Left forelimb (tissue), 1 donor: ENCODE results near the gene CPNE5.
"Not testable (repeated sequence)": the region's sequence is repeated elsewhere in the genome, so short reads cannot be mapped to it uniquely, and the experiment has no call there.

Source experiments
- DNase-seq: peaks from one replicate; pipeline ENCODE4 v3.0.0-alpha.2; 2018; ENCODE audit warnings: low spot score

The CPNE5 gene

DNA sequence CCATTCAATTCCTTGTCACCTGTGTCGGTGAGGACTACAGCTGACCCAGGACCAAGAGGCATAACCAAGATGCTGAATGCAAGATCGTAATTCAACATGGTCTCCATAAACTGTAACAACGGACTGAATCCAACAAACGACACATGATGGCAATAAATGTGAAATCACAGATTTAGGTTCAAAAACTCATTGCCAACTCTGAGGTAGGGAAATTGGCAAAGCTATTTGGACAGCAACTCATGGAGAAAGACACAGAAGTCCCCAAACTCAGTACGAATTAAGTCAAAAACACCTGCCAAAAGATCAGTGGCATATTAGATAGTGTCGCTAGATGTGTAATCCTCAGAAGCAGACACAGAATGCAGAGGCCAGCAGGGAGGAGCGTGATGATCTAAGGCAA, 25.0 kb downstream of the CPNE5 start:
- no peak for DNase-seq

DNA sequence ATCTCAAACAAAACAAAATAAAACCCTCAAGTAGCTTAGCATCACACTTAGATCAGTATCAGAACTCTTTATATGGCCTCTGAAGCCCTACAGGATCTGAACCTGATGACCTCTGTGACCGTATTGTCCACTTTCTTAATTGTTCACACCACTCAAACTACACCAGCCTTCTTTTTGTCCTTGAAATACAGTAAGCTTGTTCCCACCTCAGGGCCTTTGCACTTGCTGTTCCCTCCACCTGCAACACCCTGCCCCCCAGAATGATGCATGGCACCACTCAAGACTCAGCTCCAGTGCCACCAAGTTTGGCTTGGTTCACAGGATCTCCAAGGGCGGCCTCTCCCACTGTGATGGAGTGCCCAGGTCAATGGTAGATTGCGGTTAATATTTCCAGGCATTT, 25.7 kb downstream of the CPNE5 start:
- DNase-seq = no peak

DNA sequence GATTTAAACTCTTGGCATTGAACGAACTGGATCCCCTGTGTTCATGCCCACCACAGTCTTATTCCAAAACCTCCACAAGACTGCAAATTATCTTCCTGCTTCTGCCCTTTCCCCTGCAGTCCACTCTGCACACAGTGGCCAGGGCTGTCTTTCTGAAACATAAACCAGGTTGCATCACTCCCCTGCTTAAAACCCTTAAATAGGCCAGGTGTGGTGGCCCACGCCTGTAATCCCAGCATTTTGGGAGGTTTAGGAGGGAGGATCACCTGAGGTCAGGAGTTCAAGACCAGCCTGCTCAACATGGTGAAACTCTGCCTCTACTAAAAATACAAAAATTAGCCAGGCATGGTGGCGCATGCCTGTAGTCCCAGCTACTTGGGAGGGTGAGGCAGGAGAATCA, 26.2 kb downstream of the CPNE5 start:
- not testable (repeated sequence) for DNase-seq

DNA sequence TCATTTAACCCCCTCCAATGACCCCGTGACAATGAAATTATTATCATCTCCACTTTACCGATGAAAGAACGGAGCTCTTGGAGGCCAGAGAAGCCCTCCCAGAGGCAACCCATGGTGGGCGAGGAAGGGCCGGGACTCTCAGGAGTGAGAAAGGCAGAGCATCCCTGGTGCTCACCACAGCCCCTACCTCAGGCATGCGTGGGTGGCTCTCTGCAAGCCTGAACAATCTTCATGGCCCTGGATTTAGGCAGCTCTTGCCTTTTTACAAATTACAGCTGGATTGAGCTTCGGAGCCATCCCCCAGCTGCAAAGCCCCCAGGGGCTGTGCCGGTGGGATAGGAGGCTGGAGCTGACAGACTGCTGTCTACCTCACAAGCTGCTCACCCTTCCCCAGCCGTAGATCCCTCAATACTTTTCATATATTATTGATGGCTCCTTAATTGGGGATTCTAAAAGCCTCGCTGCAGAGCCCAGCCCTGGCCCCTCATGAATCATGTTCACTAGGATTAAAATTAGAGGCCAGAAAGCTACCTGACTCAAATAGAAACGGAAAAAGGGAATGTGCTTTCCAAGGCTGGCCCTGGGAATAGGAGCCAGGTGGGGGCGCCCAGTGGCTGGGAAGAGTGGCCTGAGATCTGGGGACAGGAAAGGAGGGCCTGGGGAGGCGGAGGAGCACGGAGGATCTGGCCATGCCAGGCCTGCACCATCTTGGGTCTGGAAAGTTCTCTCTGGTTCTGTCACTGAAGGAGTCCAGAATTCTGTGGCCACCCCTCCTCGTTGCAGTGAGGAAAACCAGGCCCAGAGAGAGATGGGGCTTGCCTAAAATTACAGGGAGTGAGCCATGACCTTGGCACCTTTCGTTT, 29.1 kb downstream of the CPNE5 start:
- DNase-seq = no peak

DNA sequence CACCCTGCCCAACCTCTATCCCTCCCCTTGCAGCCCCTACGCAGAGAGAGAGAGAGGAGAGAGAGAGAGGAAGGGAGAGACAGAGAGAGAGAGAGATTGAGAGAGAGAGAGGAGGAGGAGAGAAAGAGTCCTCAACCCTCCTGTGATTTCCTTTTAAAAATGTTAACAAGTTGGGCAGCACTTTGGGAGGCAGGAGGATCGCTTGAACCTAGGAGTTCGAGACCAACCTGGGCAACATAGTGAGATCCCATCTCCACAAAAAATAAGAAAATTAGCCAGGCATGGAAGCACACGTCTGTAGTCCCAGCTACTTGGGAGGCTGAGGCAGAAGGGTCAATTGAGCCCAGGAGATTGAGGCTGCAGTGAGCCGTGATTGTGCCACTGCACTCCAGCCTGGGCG, 30.1 kb downstream of the CPNE5 start:
- no peak for DNase-seq

DNA sequence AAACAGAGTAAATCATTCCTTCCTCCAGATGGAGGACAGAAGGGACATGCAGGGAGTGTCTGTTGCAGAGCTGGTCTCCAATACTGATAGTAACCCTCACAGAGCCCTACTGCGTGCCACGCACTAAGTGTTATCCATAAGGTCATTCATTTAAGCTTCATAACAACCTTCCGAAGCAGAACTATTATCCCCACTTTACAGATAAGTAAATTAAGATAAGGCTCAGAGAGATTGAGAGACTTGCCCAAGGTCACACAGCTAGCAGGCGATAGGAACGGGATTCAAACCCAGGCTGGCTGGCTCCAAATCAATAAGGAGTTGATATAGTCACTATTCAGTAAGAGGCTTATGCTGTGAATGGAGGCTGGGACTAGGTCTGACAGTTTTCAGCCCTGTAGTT, 30.6 kb downstream of the CPNE5 start:
- DNase-seq = no peak

DNA sequence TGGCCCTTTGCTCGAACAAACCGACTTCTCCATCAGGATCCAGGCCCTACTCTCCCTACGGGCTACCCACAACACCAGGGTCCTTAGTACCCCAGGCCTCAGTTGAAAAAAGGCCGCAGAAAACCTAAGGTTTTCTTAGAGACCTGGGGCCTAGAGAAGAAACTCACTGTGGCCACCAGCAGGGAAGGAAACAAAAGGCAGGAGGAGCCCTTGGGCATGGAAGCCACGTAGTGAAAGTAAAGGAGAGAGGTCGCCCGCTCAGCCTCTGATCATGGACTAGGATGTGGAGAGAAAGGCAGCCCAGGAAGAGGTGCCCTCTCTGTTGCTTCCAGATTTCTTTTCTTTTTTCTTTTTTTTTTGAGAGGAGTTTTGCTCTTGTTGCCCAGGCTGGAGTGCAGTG, 31.5 kb downstream of the CPNE5 start:
- no peak for DNase-seq

DNA sequence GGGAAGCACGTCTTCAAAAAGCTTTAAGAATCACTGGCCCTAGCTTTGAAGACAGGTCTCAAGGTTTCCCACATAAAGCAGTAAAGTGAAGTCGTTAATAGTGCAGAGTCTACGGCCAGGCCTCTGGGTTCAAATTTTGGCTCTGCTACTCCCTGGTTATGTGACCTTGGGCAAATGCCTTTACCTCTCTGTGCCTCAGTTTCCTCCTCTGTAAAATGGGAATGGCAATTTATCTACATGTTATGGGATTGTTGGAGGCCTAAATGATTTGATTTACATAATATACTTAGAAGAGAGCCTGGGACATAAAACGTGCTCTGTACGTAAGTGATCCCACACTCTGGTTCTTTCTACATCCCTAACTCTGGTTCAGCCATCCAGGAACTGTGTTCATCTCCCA, 32.1 kb downstream of the CPNE5 start:
- DNase-seq = no peak

DNA sequence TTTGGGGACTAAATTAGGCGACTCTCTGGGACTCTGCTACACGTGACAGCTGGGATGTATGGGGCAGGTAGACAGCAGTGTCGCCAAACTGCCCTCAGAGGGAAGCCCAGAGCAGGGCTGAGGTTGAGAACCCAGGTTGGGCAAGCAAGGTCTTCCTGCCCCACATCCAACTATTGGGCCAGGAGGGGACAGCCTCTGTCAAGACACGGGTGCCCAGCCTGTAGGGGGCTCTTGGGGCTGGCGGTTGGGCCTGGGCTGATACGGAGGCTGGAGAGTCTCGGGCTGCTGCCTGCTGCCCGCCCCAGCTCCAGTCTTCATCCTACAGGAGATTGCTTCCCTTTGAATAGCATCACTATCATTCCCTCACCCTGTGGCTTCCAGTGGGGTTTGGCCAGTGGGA, 33.3 kb downstream of the CPNE5 start:
- no peak for DNase-seq

DNA sequence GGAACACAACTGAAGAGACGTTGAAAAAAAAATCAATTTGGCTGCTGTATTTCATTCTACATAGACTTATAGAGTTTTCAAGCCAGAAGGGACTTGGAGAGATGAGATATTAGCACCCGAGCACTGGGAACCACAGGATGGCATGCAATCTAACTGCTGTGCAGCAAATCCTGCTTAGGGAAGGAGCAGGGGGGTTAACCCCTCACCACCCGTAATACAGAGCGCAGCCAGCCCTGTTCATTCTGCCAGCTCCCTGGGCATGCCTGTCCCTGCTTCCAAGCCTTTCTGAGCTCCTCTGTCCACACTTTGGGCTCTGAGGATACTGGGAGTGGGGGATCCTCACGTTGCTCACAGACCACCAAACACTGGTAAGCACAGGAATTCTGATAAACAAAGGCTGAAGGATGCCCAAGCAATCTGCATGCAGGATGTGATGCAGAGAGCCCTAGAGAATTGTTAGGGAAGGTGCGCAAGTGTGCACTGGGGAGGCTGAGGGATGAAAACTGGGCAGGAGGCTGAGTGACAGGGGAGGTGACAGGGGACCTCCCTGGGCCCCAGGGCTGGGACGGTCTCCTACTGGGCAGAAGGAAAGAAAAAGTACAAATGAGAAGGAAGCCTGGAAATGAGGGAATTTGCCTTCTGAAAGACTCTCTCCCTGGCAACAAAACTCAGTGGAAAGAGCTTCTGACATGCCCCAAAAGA, 34.0 kb downstream of the CPNE5 start:
- no peak for DNase-seq

DNA sequence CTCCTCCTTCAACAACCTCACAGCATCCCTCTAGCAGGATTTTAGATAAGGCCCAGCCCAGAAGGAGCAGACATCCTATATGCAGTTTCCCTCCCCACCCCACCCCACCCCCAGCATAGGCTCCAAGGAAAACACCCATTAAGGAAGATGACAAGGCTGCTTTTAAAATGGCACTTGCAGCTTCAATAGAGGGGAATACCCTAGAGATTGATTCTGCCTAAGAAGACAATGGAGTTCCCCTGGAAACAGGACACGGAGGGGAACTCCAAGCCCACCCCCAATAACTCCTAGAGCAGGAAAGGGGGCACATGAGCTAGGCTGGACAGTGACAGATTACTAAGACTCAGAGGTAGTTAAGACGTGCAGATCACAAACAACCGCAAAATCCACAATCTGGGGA, 34.7 kb downstream of the CPNE5 start:
- no peak for DNase-seq

DNA sequence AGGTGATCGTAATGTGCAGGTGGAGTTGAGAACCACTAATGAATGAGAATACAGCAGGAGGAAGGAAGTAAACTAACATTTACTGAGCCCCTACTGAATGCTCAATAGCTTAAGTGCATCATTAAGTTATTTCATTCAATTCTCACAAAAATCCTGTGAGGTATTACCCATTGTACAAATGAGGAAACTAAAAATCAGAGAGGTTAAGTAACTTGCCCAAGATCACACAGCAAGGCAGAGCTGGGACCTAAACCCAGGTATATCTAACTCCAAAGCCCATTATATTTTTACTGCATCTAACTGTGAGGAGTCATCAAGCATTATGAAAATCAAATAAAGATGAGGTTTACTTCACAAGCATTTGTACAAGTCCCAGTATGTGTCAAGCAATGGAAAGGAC, 35.3 kb downstream of the CPNE5 start:
- DNase-seq = no peak

DNA sequence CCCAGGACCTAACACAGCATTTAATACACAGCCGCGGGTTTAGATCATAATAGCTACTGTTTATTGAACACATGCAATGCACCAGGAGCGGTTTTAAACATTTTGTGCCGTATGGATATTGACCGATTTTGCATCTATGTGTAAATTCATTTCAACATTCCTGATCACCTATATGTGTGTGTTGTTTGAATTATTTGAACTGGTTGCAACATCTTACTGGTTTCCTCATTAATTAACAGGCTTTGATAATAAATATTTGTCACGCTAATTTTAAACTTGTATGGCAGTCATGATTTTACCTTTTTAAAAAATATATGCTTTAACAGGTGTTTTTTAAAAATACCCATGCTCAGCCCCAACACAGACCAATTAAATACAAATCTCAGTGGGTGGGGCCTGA, 35.8 kb downstream of the CPNE5 start:
- no peak for DNase-seq

DNA sequence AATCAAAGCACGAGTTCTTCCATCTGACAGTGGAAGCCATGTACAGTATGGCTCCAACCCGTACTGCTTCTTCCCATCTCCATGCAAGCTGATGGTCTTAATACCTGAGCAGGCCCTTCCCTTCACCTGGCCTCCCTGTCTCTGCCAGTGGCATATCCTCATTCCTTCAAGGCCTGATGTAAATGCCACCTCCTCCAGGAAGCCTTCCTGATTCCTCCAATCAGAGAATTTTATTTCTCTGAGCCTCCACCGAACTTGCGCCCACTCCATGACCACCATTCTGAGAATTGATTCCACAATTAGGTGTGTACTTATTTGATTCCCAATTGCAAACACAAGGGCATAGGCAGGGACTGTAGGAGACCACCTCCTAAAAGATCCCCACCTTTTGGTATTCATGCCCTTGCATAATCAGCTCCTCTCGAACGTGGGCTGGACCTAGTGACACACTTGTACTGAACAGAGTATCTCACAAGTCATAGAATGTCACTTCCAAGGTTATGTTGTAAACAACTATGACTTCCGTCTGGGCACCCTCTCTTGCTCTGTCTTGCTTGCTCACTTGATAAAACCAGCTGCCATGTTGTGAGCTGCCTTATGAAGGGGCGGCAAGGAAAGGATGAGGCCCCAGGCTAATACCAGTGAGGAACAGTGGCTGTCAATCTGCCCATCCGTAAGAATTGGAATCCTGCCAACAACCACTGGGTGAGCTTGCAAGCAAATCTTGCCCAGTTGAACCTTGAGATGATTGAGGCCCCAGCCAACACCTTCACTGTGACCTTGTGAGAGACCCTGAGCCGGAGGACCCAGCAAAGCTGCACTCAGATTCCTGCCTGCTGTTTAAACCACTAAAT, 38.8 kb downstream of the CPNE5 start:
- DNase-seq = no peak

DNA sequence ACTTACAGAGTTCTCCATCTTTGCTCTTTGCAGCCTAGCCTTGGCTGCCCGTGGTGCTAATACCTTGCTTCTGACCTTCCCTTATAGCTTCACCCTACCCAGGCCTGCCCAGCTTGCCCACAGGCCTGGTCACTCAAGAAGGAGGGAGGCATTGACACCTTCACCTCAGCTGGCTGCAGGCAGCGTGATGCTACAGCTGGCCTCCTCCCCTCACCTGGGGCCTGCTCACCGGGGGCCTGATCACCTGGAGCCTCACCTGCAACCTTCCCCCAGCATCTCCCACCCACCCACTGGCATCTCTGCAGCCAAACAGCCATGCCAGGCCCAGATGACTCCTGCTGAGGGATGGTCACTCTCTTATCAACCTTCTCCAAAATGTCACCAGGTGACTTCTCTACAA, 40.4 kb downstream of the CPNE5 start:
- no peak for DNase-seq

DNA sequence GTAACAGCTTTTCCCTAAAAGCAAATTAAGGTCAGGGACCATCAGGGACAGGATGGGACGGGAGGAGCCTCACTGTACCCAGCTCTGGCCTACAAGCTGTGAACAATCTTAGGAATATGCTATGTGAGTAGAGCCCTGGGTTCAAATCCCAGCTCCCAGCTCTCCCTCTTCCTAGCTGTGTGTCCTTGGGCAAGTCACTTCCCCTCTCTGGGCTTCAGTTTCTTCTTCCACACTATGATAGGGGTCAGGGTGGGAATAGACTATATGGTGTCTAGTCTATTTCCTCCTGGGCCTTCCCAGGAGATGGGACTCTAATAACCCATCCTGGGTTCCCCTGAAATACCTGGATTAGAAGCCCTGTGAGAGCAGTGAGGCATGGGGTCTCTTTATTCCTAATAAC, 41.6 kb downstream of the CPNE5 start:
- no peak for DNase-seq

DNA sequence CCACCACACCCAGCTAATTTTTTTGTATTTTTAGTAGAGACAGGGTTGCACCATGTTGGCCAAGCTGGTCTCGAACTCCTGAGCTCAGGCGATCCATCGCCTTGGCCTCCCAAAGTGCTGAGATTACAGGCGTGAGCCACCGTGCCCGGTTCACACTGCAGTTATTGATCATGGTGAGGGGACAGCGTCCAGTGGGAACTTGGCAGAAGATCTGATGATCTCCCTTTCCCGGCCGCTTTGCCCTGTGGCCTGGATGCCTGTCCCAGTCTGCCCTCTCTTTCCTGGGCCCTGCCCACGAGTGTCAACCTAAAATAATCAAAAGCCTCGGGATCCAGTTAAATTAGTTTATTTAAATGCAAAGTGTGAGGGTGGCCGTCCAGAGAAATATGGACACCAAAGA, 42.2 kb downstream of the CPNE5 start:
- no peak for DNase-seq

DNA sequence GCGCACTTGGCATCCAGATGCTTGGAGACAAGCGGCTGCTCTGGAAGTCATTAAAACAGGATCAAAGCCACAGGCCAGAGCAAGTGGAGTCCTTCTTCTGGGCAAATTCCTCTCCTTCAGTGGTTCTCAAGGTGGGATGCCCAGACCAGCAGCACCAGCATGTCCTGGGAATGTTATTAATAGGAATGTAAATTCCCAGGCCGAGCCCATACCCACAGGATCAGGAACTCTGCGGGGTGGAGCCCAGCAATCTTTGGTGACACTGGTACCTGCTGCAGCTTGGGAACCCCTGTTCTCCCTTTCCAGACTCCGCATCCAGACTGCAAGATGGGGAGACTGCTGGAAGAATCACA, 44.6 kb downstream of the CPNE5 start:
- no peak for DNase-seq

DNA sequence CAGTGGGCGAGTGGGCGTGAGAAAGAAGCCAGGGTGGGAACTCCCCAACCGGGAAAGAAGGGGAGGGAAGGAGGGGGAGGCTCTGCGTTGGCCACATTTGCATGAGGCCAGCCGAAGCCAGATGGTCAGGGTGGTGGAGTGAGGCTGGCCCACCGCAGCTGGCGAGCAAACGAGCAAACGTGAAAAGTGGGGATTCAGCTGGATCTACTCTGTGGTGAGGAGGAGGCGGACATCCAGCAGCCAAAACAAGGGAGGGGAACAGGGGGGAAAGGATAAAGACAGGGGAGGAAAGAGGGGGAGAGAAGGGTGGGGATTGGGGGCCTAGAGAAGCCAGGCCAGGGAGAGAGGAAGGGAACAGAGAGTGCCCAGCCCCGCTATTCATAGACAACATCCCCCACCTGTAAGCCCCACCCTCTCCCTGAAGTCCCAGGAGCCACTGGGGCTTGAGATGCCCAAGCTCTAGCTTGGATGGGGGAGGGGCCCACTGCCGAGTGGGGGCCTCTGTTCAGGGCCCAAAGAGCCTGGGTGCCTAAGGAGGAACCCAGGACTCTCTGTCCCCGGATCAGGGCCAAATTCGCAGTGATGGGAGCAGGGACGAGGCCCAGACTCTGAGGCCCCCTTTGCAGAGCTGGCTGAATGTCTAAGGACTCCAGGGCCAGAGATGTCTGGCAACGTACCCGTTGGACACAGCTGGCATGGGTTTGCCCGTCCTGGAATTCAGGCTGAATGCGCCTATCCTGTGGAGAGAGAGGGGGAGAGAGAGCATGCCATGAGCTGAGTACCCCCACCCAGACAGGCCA, 45.1 kb downstream of the CPNE5 start:
- peak; percentile 78 for DNase-seq

DNA sequence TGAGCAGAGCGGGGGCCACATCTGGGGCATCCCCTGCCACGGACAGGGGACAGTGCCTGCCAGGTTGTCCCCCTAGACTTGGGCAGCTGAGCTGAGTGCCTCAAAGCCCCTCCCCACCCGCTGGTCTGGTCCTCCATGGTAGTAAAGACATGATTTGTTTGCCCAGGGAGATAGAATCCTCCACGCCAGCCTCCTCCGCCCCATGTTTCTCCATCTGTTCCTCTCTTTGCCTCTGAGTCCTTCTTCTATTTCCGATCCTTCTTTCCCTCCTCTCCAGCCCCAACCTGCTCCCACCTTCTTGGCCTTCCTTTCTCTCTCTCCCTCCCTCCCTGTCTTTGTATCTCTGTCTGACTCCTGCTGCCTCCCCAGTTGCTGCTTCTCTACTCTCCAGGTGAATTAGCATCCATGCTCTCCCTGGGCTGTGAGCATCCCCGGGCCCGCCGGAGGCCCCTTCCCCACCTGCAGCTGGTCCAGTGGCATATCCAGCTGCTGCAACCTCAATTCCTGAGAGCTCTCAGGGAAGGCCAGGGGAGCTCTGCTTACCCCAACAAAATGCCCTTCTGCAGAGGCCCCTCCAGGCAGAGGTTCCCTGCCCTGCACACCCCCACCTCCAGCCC, 45.8 kb downstream of the CPNE5 start:
- no peak for DNase-seq

DNA sequence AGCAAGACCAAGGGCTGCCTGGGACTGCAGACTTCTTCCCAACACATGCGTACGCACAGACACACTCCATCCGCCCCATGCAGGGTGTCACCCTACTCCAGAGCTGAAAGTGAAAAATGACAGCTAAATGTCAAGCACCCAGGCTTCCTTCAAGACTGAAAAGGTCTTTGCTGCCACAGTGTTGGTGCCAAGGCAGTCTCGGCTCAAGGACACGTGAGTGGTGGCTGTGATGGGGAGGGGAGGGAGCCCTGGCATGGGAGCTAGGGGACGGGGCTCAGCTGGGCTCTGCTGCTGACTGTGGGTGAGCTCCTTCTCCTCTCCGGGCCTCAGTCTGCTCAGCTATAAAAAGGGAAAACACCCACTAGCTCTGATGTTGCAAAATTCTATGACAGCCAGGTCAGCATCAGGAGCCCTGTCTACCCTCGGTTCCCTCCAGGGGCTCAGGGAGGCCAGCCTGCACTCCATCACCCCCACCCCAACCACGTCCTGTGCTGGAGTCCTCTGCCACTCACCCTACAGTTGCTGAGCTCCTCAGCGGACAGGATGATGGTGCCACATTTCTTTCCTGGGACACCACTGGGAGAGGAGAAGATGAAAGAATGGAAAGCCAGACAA, 47.6 kb downstream of the CPNE5 start:
- DNase-seq = no peak
